H1 (cell line): Measurements from ENCODE around the gene INSM1. TPM values are rescaled to one million over a fixed set of nuclear protein-coding genes. Genes with fewer than 3 reads are reported as not detected.

Source experiments
- GTF2F1 ChIP-seq: IDR thresholded peaks from 2 replicates; pipeline ENCODE4 v1.6.1; 2012; ENCODE audit warnings: low read depth, low read length, improper control_type of control experiment, borderline replicate concordance
- JUN ChIP-seq: IDR thresholded peaks from 2 replicates; pipeline ENCODE4 v1.6.1; 2011; ENCODE audit warnings: low read depth, mild to moderate bottlenecking, improper control_type of control experiment, low read length
- POLR2A ChIP-seq, 2 experiments: IDR thresholded peaks; 1 replicate in 1 of 2; 2 replicates in 1 of 2; pipeline ENCODE4 v1.6.1; 2011; ENCODE audit warnings: low read depth in 2 of 2, low read length in 2 of 2, mild to moderate bottlenecking in 2 of 2; ENCODE audit errors: control extremely low read depth in 1 of 2
- POU5F1 ChIP-seq: IDR thresholded peaks from 2 replicates; pipeline ENCODE4 v1.6.1; 2011; ENCODE audit warnings: low read depth, mild to moderate bottlenecking, low read length, moderate library complexity
- RNF2 ChIP-seq: fragments of 200-900, 300-1000 bp; sonication (generic); IDR thresholded peaks from 2 replicates; pipeline ENCODE4 v1.7.1; 2016; ENCODE audit warnings: borderline replicate concordance, low read depth, mild to moderate bottlenecking, antibody characterized with exemption, low read length; ENCODE audit not compliant: poor library complexity, severe bottlenecking; ENCODE audit errors: missing control alignments
- polyA plus RNA-seq, 7 experiments: library from polyadenylated mRNA; depleted of rRNA in 3 of 7; stranded (reverse) in 5 of 7; unstranded in 2 of 7; fragments of >200 nt in 5 of 7; fragments of 200-250 nt in 2 of 7; gene quantifications; 1 replicate in 5 of 7; 2 replicates in 1 of 7; 4 replicates in 1 of 7; pipeline versions ENCODE4 v1.2.1 to v1.2.3, GENCODE V29; 2011 to 2013; ENCODE audit warnings: missing spikeins in 2 of 7, mixed read lengths in 2 of 7
- total RNA-seq: library from RNA; stranded (reverse); fragmentation: NEBNext Ultra II Directional; extraction: Animal tissue kit (Norgen Biotek cat#: 25700); gene quantifications from 2 replicates; pipeline ENCODE4 v1.2.1, GENCODE V29; 2021

INSM1 gene
- total and polyA plus RNA-seq, 2 of the 8 experiments (the other 6 are each of a cell fraction or from before 2014, with no cell fraction given) = 0.86 to 2.5 TPM

- TF ChIP-seq GTF2F1 = no peak
- no peak for TF ChIP-seq POU5F1
- no peak for TF ChIP-seq JUN
- TF ChIP-seq POLR2A (IDR thresholded peaks at IDR 0.05; ENCODE audit: control extremely low read depth in 1 of 2, low read depth in 2 of 2, low read length in 2 of 2) = no peak
- no peak for TF ChIP-seq RNF2
Measured at GRCh38 chr20:20321917-20322316, 46.0 kb upstream of the INSM1 start (continued).
